DMS153 treated with DMSO at 0.1 percent for 48 hours (cell line): ENCODE results near the gene MYCL.
"Not testable (repeated sequence)": the region's sequence is repeated elsewhere in the genome, so short reads cannot be mapped to it uniquely, and the experiment has no call there.

Source experiments
- DNase-seq: peaks from one replicate; lab custom pipeline; 2025; ENCODE audit not compliant: unreplicated experiment; lab: John Stamatoyannopoulos, UW

MYCL gene

GRCh38 chr1:39919545-39919944 is 17.8 kb upstream of the MYCL start:
- peak; percentile 99 for DNase-seq

GRCh38 chr1:39917825-39918224 is 16.1 kb upstream of the MYCL start:
- no peak for DNase-seq

- DNase-seq = no peak
Measured at GRCh38 chr1:39915499-39916129, 13.9 kb upstream of the MYCL start.

- not testable (repeated sequence) for DNase-seq
Measured at GRCh38 chr1:39913136-39913535, 11.4 kb upstream of the MYCL start.

- no peak for DNase-seq
Measured at GRCh38 chr1:39910263-39910662, 8.5 kb upstream of the MYCL start.

GRCh38 chr1:39908534-39908933 is 6.8 kb upstream of the MYCL start:
- DNase-seq = no peak

- DNase-seq = no peak
Measured at GRCh38 chr1:39907528-39908453, 6.1 kb upstream of the MYCL start.

GRCh38 chr1:39905172-39905571 is 3.5 kb upstream of the MYCL start:
- no peak for DNase-seq

- DNase-seq = no peak
Measured at GRCh38 chr1:39902460-39902807, 717 bp upstream of the MYCL start.

- DNase-seq = no peak
Measured at GRCh38 chr1:39901464-39901713, 328 bp downstream of the MYCL start.

GRCh38 chr1:39900662-39901463 is 854 bp downstream of the MYCL start:
- no peak for DNase-seq

- DNase-seq = no peak
Measured at GRCh38 chr1:39899611-39900538, 1.8 kb downstream of the MYCL start.

GRCh38 chr1:39898648-39899603 is 2.8 kb downstream of the MYCL start:
- peak; percentile 97 for DNase-seq

GRCh38 chr1:39898191-39898590 is 3.5 kb downstream of the MYCL start:
- no peak for DNase-seq

GRCh38 chr1:39896909-39897685 is 4.6 kb downstream of the MYCL start:
- DNase-seq = no peak

GRCh38 chr1:39895731-39896480 is 5.8 kb downstream of the MYCL start:
- DNase-seq = no peak

- no peak for DNase-seq
Measured at GRCh38 chr1:39894884-39895495, 6.7 kb downstream of the MYCL start.
